HepG2 (cell line): ENCODE measurements around the gene STAT6. TPM values are rescaled to one million over a fixed set of nuclear protein-coding genes. Genes with fewer than 3 reads are reported as not detected.

Source experiments
- ARID4A ChIP-seq: sonication (generic); formaldehyde crosslinking; IDR thresholded peaks from 2 replicates; pipeline ENCODE4 v1.5.0; 2020; ENCODE audit warnings: mild to moderate bottlenecking, missing genetic modification reagents, borderline replicate concordance
- MBD4 ChIP-seq: IDR thresholded peaks from 2 replicates; pipeline ENCODE4 v1.6.1; 2012; ENCODE audit warnings: low read length, inconsistent platforms, borderline replicate concordance
- MED8 ChIP-seq: sonication (generic); formaldehyde crosslinking; IDR thresholded peaks from 2 replicates; pipeline ENCODE4 v1.8.1; 2023; ENCODE audit warnings: mild to moderate bottlenecking, missing genetic modification reagents; ENCODE audit not compliant: insufficient replicate concordance
- NR2F6 ChIP-seq, 2 experiments: IDR thresholded peaks; 2 replicates each; pipeline ENCODE4 v1.6.1; 2016; ENCODE audit warnings: antibody characterized with exemption in 1 of 2, mild to moderate bottlenecking in 1 of 2
- RELA ChIP-seq: sonication (generic); formaldehyde crosslinking; IDR thresholded peaks from 2 replicates; pipeline ENCODE4 v1.4.0; 2020; ENCODE audit warnings: missing genetic modification reagents
- SRSF1 ChIP-seq: fragments of 200-400 bp; formaldehyde crosslinking; optimal IDR thresholded peaks from 2 replicates; pipeline ENCODE3; 2017; ENCODE audit warnings: mild to moderate bottlenecking, low read depth, low read length, moderate library complexity
- ZFP90 ChIP-seq: sonication (generic); formaldehyde crosslinking; IDR thresholded peaks from 2 replicates; pipeline ENCODE4 v1.8.0; 2022; ENCODE audit warnings: missing genetic modification reagents, mild to moderate bottlenecking, inconsistent platforms, borderline replicate concordance
- ZNF33B ChIP-seq: sonication (generic); formaldehyde crosslinking; IDR thresholded peaks from 2 replicates; pipeline ENCODE4 v1.5.1; 2020; ENCODE audit warnings: mild to moderate bottlenecking, missing genetic modification reagents
- polyA plus RNA-seq, 8 experiments: library from polyadenylated mRNA; depleted of rRNA in 3 of 8; stranded (reverse) in 7 of 8; unstranded in 1 of 8; fragments of >200 nt; fragmentation: Illumina TruSeq in 4 of 8; extraction: Trizol in 4 of 8; gene quantifications; 2 replicates each; pipeline versions ENCODE4 v1.2.1 to v1.2.3, GENCODE V29; 2011 to 2016; ENCODE audit warnings: low read depth in 4 of 8, missing spikeins in 1 of 8, mixed read lengths in 1 of 8; ENCODE audit not compliant: insufficient read depth in 1 of 8
- total RNA-seq, 5 experiments: library from RNA; depleted of rRNA; stranded (reverse); fragments of >200 nt; fragmentation: Illumina TruSeq; extraction: Trizol; gene quantifications; 2 replicates each; pipeline ENCODE4 v1.2.3, GENCODE V29; 2016; ENCODE audit warnings: low read depth in 1 of 5
- TF ChIP-seq, protein P1 (sequence below): sonication (generic); formaldehyde crosslinking; IDR thresholded peaks from 2 replicates; pipeline ENCODE4 v1.5.1; 2020; ENCODE audit warnings: mild to moderate bottlenecking, missing genetic modification reagents, borderline replicate concordance
- TF ChIP-seq, protein P2 (sequence below): sonication (generic); formaldehyde crosslinking; IDR thresholded peaks from 2 replicates; pipeline ENCODE4 v1.4.0; 2020; ENCODE audit warnings: missing genetic modification reagents, borderline replicate concordance

Gene STAT6
- total and polyA plus RNA-seq, 2 of the 13 experiments (the other 11 are each of a cell fraction or from before 2014, with no cell fraction given), result 28.0 to 62.2 TPM

DNA sequence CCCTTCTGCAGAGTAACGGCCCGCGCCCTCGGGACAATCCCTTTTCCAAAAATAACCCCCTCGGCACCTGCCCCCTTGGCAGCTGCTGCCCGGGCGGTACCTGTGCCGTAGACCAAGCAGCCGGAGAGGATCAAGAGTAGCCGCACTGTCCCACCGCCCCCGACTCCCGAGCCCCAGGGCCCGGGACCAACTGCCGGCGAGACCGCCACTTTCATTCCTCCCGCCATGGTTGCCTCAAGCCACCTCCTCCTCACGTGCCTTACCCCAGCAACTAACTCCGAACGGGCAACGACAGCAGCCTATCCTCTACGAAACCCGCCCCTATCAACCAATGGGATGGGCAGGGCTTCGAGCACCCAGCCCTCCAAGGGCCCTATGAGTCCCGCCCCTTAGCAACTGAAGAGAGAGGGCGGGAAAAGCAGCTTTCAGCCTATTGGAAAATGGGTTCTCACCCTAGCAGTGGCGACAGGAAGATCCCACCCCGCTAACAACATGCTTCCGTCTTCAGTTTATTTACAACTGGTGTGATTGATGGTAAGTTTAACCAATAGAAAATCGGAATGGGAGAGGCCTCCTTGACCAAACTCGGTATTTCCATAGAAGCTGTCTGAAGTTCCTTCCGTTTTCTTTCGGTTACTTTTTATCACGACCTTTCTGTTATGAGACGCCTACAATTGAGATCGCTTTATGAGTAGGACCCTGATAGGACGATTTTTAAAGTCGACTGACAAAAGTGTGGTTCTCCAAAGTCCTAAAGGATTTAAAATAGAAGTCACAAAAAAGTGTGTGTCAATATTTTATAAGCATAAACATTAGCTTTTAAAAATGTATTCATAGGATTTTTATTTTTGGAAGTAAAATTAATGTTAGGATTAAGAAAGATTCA is 32.4 kb downstream of the STAT6 start, which contains the start of gene NEMP1 (continued):
- TF ChIP-seq, protein P1, sequence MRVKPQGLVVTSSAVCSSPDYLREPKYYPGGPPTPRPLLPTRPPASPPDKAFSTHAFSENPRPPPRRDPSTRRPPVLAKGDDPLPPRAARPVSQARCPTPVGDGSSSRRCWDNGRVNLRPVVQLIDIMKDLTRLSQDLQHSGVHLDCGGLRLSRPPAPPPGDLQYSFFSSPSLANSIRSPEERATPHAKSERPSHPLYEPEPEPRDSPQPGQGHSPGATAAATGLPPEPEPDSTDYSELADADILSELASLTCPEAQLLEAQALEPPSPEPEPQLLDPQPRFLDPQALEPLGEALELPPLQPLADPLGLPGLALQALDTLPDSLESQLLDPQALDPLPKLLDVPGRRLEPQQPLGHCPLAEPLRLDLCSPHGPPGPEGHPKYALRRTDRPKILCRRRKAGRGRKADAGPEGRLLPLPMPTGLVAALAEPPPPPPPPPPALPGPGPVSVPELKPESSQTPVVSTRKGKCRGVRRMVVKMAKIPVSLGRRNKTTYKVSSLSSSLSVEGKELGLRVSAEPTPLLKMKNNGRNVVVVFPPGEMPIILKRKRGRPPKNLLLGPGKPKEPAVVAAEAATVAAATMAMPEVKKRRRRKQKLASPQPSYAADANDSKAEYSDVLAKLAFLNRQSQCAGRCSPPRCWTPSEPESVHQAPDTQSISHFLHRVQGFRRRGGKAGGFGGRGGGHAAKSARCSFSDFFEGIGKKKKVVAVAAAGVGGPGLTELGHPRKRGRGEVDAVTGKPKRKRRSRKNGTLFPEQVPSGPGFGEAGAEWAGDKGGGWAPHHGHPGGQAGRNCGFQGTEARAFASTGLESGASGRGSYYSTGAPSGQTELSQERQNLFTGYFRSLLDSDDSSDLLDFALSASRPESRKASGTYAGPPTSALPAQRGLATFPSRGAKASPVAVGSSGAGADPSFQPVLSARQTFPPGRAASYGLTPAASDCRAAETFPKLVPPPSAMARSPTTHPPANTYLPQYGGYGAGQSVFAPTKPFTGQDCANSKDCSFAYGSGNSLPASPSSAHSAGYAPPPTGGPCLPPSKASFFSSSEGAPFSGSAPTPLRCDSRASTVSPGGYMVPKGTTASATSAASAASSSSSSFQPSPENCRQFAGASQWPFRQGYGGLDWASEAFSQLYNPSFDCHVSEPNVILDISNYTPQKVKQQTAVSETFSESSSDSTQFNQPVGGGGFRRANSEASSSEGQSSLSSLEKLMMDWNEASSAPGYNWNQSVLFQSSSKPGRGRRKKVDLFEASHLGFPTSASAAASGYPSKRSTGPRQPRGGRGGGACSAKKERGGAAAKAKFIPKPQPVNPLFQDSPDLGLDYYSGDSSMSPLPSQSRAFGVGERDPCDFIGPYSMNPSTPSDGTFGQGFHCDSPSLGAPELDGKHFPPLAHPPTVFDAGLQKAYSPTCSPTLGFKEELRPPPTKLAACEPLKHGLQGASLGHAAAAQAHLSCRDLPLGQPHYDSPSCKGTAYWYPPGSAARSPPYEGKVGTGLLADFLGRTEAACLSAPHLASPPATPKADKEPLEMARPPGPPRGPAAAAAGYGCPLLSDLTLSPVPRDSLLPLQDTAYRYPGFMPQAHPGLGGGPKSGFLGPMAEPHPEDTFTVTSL (CRISPR knock-in tag), result 0 out of 2 replicates have a peak, but pooled peaks have one; percentile 10
- peak; percentile 61 for TF ChIP-seq SRSF1
- no peak for TF ChIP-seq ZFP90 (CRISPR knock-in tag)
- TF ChIP-seq NR2F6 (IDR thresholded peaks at IDR 0.05), result no peak
- TF ChIP-seq NR2F6 (CRISPR knock-in tag; IDR thresholded peaks at IDR 0.05), result no peak
- no peak for TF ChIP-seq RELA (CRISPR knock-in tag)
- peak; percentile 98 for TF ChIP-seq ARID4A (CRISPR knock-in tag)
- TF ChIP-seq, protein P2, sequence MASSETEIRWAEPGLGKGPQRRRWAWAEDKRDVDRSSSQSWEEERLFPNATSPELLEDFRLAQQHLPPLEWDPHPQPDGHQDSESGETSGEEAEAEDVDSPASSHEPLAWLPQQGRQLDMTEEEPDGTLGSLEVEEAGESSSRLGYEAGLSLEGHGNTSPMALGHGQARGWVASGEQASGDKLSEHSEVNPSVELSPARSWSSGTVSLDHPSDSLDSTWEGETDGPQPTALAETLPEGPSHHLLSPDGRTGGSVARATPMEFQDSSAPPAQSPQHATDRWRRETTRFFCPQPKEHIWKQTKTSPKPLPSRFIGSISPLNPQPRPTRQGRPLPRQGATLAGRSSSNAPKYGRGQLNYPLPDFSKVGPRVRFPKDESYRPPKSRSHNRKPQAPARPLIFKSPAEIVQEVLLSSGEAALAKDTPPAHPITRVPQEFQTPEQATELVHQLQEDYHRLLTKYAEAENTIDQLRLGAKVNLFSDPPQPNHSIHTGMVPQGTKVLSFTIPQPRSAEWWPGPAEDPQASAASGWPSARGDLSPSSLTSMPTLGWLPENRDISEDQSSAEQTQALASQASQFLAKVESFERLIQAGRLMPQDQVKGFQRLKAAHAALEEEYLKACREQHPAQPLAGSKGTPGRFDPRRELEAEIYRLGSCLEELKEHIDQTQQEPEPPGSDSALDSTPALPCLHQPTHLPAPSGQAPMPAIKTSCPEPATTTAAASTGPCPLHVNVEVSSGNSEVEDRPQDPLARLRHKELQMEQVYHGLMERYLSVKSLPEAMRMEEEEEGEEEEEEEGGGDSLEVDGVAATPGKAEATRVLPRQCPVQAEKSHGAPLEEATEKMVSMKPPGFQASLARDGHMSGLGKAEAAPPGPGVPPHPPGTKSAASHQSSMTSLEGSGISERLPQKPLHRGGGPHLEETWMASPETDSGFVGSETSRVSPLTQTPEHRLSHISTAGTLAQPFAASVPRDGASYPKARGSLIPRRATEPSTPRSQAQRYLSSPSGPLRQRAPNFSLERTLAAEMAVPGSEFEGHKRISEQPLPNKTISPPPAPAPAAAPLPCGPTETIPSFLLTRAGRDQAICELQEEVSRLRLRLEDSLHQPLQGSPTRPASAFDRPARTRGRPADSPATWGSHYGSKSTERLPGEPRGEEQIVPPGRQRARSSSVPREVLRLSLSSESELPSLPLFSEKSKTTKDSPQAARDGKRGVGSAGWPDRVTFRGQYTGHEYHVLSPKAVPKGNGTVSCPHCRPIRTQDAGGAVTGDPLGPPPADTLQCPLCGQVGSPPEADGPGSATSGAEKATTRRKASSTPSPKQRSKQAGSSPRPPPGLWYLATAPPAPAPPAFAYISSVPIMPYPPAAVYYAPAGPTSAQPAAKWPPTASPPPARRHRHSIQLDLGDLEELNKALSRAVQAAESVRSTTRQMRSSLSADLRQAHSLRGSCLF (CRISPR knock-in tag), result no peak
- no peak for TF ChIP-seq MBD4
- no peak for TF ChIP-seq ZNF33B (CRISPR knock-in tag)
- no peak for TF ChIP-seq MED8 (CRISPR knock-in tag)
